ENCODE data around the gene SPG7. TPM values are rescaled to one million over a fixed set of nuclear protein-coding genes. Genes with fewer than 3 reads are reported as not detected.

SPG7 gene
- total RNA-seq, 1 experiment from 2014 or later, result 141 TPM

DNA sequence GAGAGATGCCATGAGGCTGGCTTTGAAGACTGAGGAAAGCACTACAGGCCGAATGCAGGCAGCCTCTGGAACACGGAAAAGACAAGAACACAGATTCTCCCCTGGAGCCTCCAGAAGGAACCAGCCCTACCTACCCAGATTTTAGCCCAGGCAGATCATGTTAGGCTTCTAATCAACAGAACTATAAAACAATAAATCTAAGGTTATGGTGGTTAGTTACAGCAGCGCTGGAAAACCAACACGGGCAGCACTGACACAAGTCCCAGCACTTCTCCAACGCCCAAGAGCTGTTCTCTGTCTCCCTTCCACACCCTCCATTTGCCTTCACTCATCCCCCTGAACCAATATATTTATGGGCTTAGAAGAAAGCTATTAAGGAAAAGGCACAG, 25.4 kb upstream of the SPG7 start (continued):
- TF ChIP-seq HMGA2 (CRISPR knock-in tag; IDR thresholded peaks at IDR 0.05) (no peak), NR2C2 (CRISPR knock-in tag; IDR thresholded peaks at IDR 0.05) (no peak), ZNF263 (CRISPR knock-in tag; IDR thresholded peaks at IDR 0.05; ENCODE audit: low read depth) (no peak)
- TF ChIP-seq, protein P1, sequence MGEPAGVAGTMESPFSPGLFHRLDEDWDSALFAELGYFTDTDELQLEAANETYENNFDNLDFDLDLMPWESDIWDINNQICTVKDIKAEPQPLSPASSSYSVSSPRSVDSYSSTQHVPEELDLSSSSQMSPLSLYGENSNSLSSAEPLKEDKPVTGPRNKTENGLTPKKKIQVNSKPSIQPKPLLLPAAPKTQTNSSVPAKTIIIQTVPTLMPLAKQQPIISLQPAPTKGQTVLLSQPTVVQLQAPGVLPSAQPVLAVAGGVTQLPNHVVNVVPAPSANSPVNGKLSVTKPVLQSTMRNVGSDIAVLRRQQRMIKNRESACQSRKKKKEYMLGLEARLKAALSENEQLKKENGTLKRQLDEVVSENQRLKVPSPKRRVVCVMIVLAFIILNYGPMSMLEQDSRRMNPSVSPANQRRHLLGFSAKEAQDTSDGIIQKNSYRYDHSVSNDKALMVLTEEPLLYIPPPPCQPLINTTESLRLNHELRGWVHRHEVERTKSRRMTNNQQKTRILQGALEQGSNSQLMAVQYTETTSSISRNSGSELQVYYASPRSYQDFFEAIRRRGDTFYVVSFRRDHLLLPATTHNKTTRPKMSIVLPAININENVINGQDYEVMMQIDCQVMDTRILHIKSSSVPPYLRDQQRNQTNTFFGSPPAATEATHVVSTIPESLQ (CRISPR knock-in tag; IDR thresholded peaks at IDR 0.05), result no peak
- TF ChIP-seq, protein P2, sequence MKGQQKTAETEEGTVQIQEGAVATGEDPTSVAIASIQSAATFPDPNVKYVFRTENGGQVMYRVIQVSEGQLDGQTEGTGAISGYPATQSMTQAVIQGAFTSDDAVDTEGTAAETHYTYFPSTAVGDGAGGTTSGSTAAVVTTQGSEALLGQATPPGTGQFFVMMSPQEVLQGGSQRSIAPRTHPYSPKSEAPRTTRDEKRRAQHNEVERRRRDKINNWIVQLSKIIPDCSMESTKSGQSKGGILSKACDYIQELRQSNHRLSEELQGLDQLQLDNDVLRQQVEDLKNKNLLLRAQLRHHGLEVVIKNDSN (CRISPR knock-in tag; IDR thresholded peaks at IDR 0.05), result no peak
- TF ChIP-seq, protein P3, sequence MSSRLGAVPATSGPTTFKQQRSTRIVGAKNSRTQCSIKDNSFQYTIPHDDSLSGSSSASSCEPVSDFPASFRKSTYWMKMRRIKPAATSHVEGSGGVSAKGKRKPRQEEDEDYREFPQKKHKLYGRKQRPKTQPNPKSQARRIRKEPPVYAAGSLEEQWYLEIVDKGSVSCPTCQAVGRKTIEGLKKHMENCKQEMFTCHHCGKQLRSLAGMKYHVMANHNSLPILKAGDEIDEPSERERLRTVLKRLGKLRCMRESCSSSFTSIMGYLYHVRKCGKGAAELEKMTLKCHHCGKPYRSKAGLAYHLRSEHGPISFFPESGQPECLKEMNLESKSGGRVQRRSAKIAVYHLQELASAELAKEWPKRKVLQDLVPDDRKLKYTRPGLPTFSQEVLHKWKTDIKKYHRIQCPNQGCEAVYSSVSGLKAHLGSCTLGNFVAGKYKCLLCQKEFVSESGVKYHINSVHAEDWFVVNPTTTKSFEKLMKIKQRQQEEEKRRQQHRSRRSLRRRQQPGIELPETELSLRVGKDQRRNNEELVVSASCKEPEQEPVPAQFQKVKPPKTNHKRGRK (CRISPR knock-in tag; IDR thresholded peaks at IDR 0.05; ENCODE audit: borderline replicate concordance), result no peak
- TF ChIP-seq, protein P4, sequence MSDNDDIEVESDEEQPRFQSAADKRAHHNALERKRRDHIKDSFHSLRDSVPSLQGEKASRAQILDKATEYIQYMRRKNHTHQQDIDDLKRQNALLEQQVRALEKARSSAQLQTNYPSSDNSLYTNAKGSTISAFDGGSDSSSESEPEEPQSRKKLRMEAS (CRISPR knock-in tag; IDR thresholded peaks at IDR 0.05), result no peak

DNA sequence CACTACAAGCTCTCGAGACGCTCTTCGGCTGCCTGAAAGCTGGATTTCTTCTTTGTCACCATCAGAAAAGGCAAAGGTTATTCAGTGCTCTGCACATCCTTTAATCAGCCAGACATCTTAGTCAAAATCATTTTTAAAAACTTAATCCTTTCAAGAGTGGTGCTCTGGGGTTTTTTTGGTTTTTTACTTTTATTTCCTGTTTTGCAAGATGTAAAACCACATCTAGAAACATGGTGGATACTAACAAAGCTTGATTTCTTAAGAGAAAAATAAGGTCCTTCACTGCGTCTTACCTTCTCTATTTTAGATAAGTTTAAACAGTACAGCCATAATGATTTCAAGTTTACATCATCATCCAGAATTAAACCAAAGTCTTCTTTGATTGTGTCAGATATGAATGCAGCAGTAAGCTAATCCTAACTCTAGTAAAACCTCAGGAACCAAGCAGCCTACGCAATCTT, 24.1 kb upstream of the SPG7 start:
- ATAC-seq, result no peak
- no peak for DNase-seq (ENCODE audit: low spot score)
- ChIA-PET POLR2A (no interaction called here), CTCF (interaction anchor here (0.6 to 1.4 kb wide), 2 partner anchors 9 to 14 kb away, joined by 3 to 4 read pairs; no protein-coding TSS in a partner anchor)
- H3K4me3 Mint-ChIP-seq, result no peak overlapping the region
- H3K36me3 Mint-ChIP-seq, result peaks cover 4% of the 10 kb centered on the region
- TF ChIP-seq ZNF423 (CRISPR knock-in tag; IDR thresholded peaks at IDR 0.05), result no peak
- no peak for TF ChIP-seq MYBL2 (CRISPR knock-in tag; IDR thresholded peaks at IDR 0.05)
- no peak for TF ChIP-seq ZNF671 (CRISPR knock-in tag; IDR thresholded peaks at IDR 0.05)
- TF ChIP-seq SP1 (CRISPR knock-in tag; conservative IDR thresholded peaks at IDR 0.05), result no peak
- TF ChIP-seq GTF2I (CRISPR knock-in tag; conservative IDR thresholded peaks at IDR 0.05), result no peak
- TF ChIP-seq, protein P5, sequence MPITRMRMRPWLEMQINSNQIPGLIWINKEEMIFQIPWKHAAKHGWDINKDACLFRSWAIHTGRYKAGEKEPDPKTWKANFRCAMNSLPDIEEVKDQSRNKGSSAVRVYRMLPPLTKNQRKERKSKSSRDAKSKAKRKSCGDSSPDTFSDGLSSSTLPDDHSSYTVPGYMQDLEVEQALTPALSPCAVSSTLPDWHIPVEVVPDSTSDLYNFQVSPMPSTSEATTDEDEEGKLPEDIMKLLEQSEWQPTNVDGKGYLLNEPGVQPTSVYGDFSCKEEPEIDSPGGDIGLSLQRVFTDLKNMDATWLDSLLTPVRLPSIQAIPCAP (CRISPR knock-in tag; IDR thresholded peaks at IDR 0.05), result no peak
- no peak for TF ChIP-seq ELF4 (CRISPR knock-in tag; IDR thresholded peaks at IDR 0.05; ENCODE audit: low read depth)
- TF ChIP-seq, protein P6, sequence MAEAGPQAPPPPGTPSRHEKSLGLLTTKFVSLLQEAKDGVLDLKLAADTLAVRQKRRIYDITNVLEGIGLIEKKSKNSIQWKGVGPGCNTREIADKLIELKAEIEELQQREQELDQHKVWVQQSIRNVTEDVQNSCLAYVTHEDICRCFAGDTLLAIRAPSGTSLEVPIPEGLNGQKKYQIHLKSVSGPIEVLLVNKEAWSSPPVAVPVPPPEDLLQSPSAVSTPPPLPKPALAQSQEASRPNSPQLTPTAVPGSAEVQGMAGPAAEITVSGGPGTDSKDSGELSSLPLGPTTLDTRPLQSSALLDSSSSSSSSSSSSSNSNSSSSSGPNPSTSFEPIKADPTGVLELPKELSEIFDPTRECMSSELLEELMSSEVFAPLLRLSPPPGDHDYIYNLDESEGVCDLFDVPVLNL (CRISPR knock-in tag; IDR thresholded peaks at IDR 0.05; ENCODE audit: borderline replicate concordance, low read depth), result no peak
- no peak for TF ChIP-seq NFE2L1 (CRISPR knock-in tag; IDR thresholded peaks at IDR 0.05)
- TF ChIP-seq, protein P7, sequence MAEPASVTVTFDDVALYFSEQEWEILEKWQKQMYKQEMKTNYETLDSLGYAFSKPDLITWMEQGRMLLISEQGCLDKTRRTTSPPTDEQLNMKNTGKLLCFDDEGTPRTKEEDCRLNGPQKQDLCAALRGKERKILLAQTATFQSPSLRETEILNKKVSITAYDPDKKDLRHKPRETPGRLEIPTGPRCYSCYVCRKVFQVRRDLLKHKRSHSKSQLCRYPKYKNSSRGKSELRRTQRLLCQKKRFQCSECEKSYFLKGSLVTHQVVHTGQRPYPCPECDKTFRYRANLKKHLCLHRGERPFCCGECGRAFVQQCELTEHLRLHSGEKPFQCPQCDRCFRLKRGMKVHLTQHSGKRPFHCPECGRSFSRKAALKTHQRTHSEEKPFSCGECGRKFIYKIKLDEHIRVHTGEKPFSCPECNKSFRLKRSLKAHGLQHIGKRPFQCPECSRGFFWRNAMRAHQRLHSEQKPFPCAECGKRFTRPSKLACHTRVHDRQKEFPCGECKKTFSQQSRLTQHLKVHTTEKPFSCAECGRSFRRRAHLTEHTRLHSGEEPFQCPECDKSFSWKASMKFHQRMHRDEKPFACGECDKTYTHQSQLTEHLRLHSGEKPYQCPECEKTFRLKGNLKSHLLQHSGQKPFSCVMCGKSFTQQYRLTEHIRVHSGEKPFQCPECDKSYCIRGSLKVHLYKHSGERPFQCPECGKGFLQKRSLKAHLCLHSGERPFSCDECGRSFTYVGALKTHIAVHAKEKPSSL (CRISPR knock-in tag; conservative IDR thresholded peaks at IDR 0.05), result no peak
- TF ChIP-seq ZNF416 (CRISPR knock-in tag; IDR thresholded peaks at IDR 0.05), result no peak
- TF ChIP-seq JAZF1 (CRISPR knock-in tag; IDR thresholded peaks at IDR 0.05), result no peak
- TF ChIP-seq, protein P8, sequence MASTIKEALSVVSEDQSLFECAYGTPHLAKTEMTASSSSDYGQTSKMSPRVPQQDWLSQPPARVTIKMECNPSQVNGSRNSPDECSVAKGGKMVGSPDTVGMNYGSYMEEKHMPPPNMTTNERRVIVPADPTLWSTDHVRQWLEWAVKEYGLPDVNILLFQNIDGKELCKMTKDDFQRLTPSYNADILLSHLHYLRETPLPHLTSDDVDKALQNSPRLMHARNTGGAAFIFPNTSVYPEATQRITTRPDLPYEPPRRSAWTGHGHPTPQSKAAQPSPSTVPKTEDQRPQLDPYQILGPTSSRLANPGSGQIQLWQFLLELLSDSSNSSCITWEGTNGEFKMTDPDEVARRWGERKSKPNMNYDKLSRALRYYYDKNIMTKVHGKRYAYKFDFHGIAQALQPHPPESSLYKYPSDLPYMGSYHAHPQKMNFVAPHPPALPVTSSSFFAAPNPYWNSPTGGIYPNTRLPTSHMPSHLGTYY (CRISPR knock-in tag; IDR thresholded peaks at IDR 0.05), result no peak
- no peak for TF ChIP-seq CREB1 (CRISPR knock-in tag; IDR thresholded peaks at IDR 0.05)
- TF ChIP-seq, protein P9, sequence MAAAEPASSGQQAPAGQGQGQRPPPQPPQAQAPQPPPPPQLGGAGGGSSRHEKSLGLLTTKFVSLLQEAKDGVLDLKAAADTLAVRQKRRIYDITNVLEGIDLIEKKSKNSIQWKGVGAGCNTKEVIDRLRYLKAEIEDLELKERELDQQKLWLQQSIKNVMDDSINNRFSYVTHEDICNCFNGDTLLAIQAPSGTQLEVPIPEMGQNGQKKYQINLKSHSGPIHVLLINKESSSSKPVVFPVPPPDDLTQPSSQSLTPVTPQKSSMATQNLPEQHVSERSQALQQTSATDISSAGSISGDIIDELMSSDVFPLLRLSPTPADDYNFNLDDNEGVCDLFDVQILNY (CRISPR knock-in tag; IDR thresholded peaks at IDR 0.05), result no peak
- TF ChIP-seq SMAD4 (CRISPR knock-in tag; IDR thresholded peaks at IDR 0.05), result no peak
- no peak for TF ChIP-seq ZBTB21 (CRISPR knock-in tag; IDR thresholded peaks at IDR 0.05; ENCODE audit: borderline replicate concordance)
- TF ChIP-seq GRHL2 (CRISPR knock-in tag; IDR thresholded peaks at IDR 0.05; ENCODE audit: insufficient replicate concordance, severe bottlenecking), result no peak
- H3K9me3 Mint-ChIP-seq, result no peaks in the 10 kb centered on the region
- H3K27me3 Mint-ChIP-seq (ENCODE audit: low read depth), result no peaks in the 10 kb centered on the region
- H3K27ac Mint-ChIP-seq, result no peak overlapping the region
- peaks cover 78% of the 10 kb centered on the region for H3K4me1 Mint-ChIP-seq

Measured in WTC11 (cell line).